HepG2 (cell line): ENCODE measurements around the gene VPS52. TPM values are rescaled to one million over a fixed set of nuclear protein-coding genes. Genes with fewer than 3 reads are reported as not detected.

Experiments used
- ATAC-seq: fragments of 200-7000 bp; cut with Tn5 transposase; 3 replicates; pipeline ENCODE4 v1.9.1; 2020; ENCODE audit warnings: mild to moderate bottlenecking, moderate library complexity
- BruUV-seq: library from RNA; stranded (reverse); fragments of 400-500 nt; replicated peaks from 2 replicates; lab custom pipeline; 2021; lab: Mats Ljungman, UMichigan
- CTCF ChIA-PET: fragments of 300-600 bp; formaldehyde crosslinking; extraction: SDS; loops from one replicate; lab custom pipeline; 2021; ENCODE audit warnings: low total read pairs, inconsistent platforms, low intra/inter-chr PET ratio; lab: Yijun Ruan, JAX
- POLR2A ChIA-PET: fragments of 350-600 bp; sonication (Branson Sonifier 250); formaldehyde crosslinking; loops from one replicate; lab custom pipeline; 2020; ENCODE audit warnings: antibody characterized with exemption, inconsistent platforms; lab: Yijun Ruan, JAX
- DNase-seq: peaks from one replicate; pipeline ENCODE4 v3.0.0-alpha.2; 2015; ENCODE audit warnings: low spot score
- FAIRE-seq: peaks from 3 replicates; lab custom pipeline; 2011; peaks lifted over from hg19 to GRCh38; lab: Jason Lieb, UNC
- H2AFZ ChIP-seq: one replicate; pipeline ENCODE4 v1.6.1; 2011; ENCODE audit warnings: low read length, inconsistent platforms
- H3K27ac ChIP-seq: fragments of 300-600 bp; 3 replicates; pipeline ENCODE4 v1.8.0; 2011; ENCODE audit warnings: mixed run types, mild to moderate bottlenecking, mixed read lengths, low read length, inconsistent platforms; ENCODE audit not compliant: insufficient read depth; ENCODE audit errors: extremely low read length
- H3K27me3 ChIP-seq, 2 experiments: fragments of 200-600 bp in 1 of 2; 2 replicates in 1 of 2; 3 replicates in 1 of 2; pipeline versions ENCODE4 v1.6.0 to v1.8.0; 2011; ENCODE audit warnings: low read length in 2 of 2, mild to moderate bottlenecking in 2 of 2, moderate library complexity in 2 of 2, inconsistent platforms in 1 of 2; ENCODE audit not compliant: insufficient read depth in 2 of 2, control insufficient read depth in 1 of 2
- H3K36me3 ChIP-seq, 2 experiments: fragments of 200-600 bp in 1 of 2; replicated peaks in 1 of 2; 2 replicates in 1 of 2; 3 replicates in 1 of 2; pipeline versions ENCODE4 v1.5.1 to v1.8.0; 2011; ENCODE audit warnings: low read length in 2 of 2, inconsistent platforms in 1 of 2; ENCODE audit not compliant: insufficient read depth in 2 of 2, control insufficient read depth in 1 of 2
- H3K4me1 ChIP-seq: 2 replicates; pipeline ENCODE4 v1.5.1; 2012; ENCODE audit warnings: low read length, inconsistent platforms; ENCODE audit not compliant: insufficient read depth
- H3K4me2 ChIP-seq: 2 replicates; pipeline ENCODE4 v1.6.0; 2011; ENCODE audit warnings: low read depth, low read length, inconsistent platforms
- H3K4me3 ChIP-seq, 3 experiments: fragments of 200-600 bp in 1 of 3; sonication (generic), shearing (Covaris generic) in 1 of 3; replicated peaks in 1 of 3; 2 replicates each; pipeline ENCODE4 v1.5.1; 2011 to 2016; ENCODE audit warnings: low read length in 3 of 3, inconsistent platforms in 2 of 3, low read depth in 2 of 3, mild to moderate bottlenecking in 2 of 3, control low read depth in 1 of 3, mixed read lengths in 1 of 3; ENCODE audit not compliant: insufficient read depth in 1 of 3
- H3K79me2 ChIP-seq: one replicate; pipeline ENCODE4 v1.6.1; 2011; ENCODE audit warnings: low read length, inconsistent platforms; ENCODE audit not compliant: insufficient read depth
- H3K9ac ChIP-seq: 2 replicates; pipeline ENCODE4 v1.6.0; 2011; ENCODE audit warnings: mild to moderate bottlenecking, low read depth, low read length, inconsistent platforms; ENCODE audit not compliant: insufficient read depth
- H3K9me3 ChIP-seq: 2 replicates; pipeline ENCODE4 v1.5.1; 2012; ENCODE audit warnings: mild to moderate bottlenecking, low read length
- H4K20me1 ChIP-seq: 2 replicates; pipeline ENCODE4 v1.6.0; 2011; ENCODE audit warnings: inconsistent platforms, mild to moderate bottlenecking, low read length, moderate library complexity; ENCODE audit not compliant: insufficient read depth
- AKAP8 ChIP-seq: sonication (generic); formaldehyde crosslinking; IDR thresholded peaks from 2 replicates; pipeline ENCODE4 v1.5.1; 2020; ENCODE audit warnings: mild to moderate bottlenecking, missing genetic modification reagents
- AKNA ChIP-seq: sonication (generic); formaldehyde crosslinking; IDR thresholded peaks from 2 replicates; pipeline ENCODE4 v1.4.0; 2020; ENCODE audit warnings: missing genetic modification reagents, borderline replicate concordance
- ELF4 ChIP-seq: sonication (generic); formaldehyde crosslinking; IDR thresholded peaks from 2 replicates; pipeline ENCODE4 v1.5.0; 2020; ENCODE audit warnings: missing genetic modification reagents, mild to moderate bottlenecking, moderate library complexity, borderline replicate concordance
- FOXO1 ChIP-seq: sonication (generic); formaldehyde crosslinking; IDR thresholded peaks from 2 replicates; pipeline ENCODE4 v1.4.0; 2020; ENCODE audit warnings: missing genetic modification reagents
- MAF1 ChIP-seq: sonication (generic); formaldehyde crosslinking; IDR thresholded peaks from 2 replicates; pipeline ENCODE4 v1.5.0; 2020; ENCODE audit warnings: missing genetic modification reagents, borderline replicate concordance
- MAFG ChIP-seq: sonication (generic); formaldehyde crosslinking; IDR thresholded peaks from 2 replicates; pipeline ENCODE4 v1.5.1; 2020; ENCODE audit warnings: mild to moderate bottlenecking, missing genetic modification reagents
- RBAK ChIP-seq: sonication (generic); formaldehyde crosslinking; IDR thresholded peaks from 2 replicates; pipeline ENCODE4 v1.5.1; 2020; ENCODE audit warnings: mild to moderate bottlenecking, missing genetic modification reagents
- REL ChIP-seq: sonication (generic); formaldehyde crosslinking; conservative IDR thresholded peaks from 2 replicates; pipeline ENCODE4 v1.8.0; 2022; ENCODE audit warnings: mild to moderate bottlenecking, missing genetic modification reagents, moderate library complexity
- SSRP1 ChIP-seq: IDR thresholded peaks from 2 replicates; pipeline ENCODE4 v1.6.1; 2016; ENCODE audit warnings: control low read depth
- TP53 ChIP-seq: sonication (generic); formaldehyde crosslinking; conservative IDR thresholded peaks from 2 replicates; pipeline ENCODE4 v1.4.0; 2020; ENCODE audit warnings: missing genetic modification reagents
- XBP1 ChIP-seq: sonication (generic); formaldehyde crosslinking; IDR thresholded peaks from 2 replicates; pipeline ENCODE4 v1.5.0; 2020; ENCODE audit warnings: missing genetic modification reagents
- ZFP36 ChIP-seq: fragments of 150-350 bp; IDR thresholded peaks from 2 replicates; pipeline ENCODE4 v1.6.1; 2018; ENCODE audit warnings: borderline replicate concordance, low read length, low read depth; ENCODE audit not compliant: partially characterized antibody
- ZMYM3 ChIP-seq: sonication (generic); formaldehyde crosslinking; IDR thresholded peaks from 2 replicates; pipeline ENCODE4 v1.5.1; 2020; ENCODE audit warnings: mild to moderate bottlenecking, missing genetic modification reagents
- ZNF556 ChIP-seq: sonication (generic); formaldehyde crosslinking; IDR thresholded peaks from 2 replicates; pipeline ENCODE4 v1.4.0; 2020; ENCODE audit warnings: mild to moderate bottlenecking, missing genetic modification reagents, borderline replicate concordance
- ZNF615 ChIP-seq: sonication (generic); formaldehyde crosslinking; IDR thresholded peaks from 2 replicates; pipeline ENCODE4 v1.5.0; 2020; ENCODE audit warnings: mild to moderate bottlenecking, missing genetic modification reagents, borderline replicate concordance
- ZNF891 ChIP-seq: sonication (generic); formaldehyde crosslinking; IDR thresholded peaks from 2 replicates; pipeline ENCODE4 v1.5.0; 2020; ENCODE audit warnings: mild to moderate bottlenecking, missing genetic modification reagents
- WGBS: methylation state at CpG from one replicate; pipeline ENCODE4 v1.1.6; 2017; ENCODE audit warnings: low lambda C conversion rate; 5-methylcytosine and 5-hydroxymethylcytosine counted together
- in situ Hi-C: cut with HindIII; loops from 2 replicates; pipeline ENCODE4 v1.10.0; 2017; ENCODE audit warnings: low pct_unique_long_range_greater_than_20kb; ENCODE audit not compliant: extremely low pct_ligation_motif_present
- intact Hi-C: fragments of 100-400 bp; cut with micrococcal nuclease; formaldehyde crosslinking; loops from one replicate; pipeline ENCODE4 v1.10.0; 2022; ENCODE audit not compliant: unreplicated experiment
- polyA plus RNA-seq, 8 experiments: library from polyadenylated mRNA; depleted of rRNA in 3 of 8; stranded (reverse) in 7 of 8; unstranded in 1 of 8; fragments of >200 nt; fragmentation: Illumina TruSeq in 4 of 8; extraction: Trizol in 4 of 8; gene quantifications; 2 replicates each; pipeline versions ENCODE4 v1.2.1 to v1.2.3, GENCODE V29; 2011 to 2016; ENCODE audit warnings: low read depth in 4 of 8, missing spikeins in 1 of 8, mixed read lengths in 1 of 8; ENCODE audit not compliant: insufficient read depth in 1 of 8
- total RNA-seq, 5 experiments: library from RNA; depleted of rRNA; stranded (reverse); fragments of >200 nt; fragmentation: Illumina TruSeq; extraction: Trizol; gene quantifications; 2 replicates each; pipeline ENCODE4 v1.2.3, GENCODE V29; 2016; ENCODE audit warnings: low read depth in 1 of 5
- TF ChIP-seq, protein P1 (sequence below): sonication (generic); formaldehyde crosslinking; IDR thresholded peaks from 2 replicates; pipeline ENCODE4 v1.8.0; 2022; ENCODE audit warnings: mild to moderate bottlenecking, missing genetic modification reagents, moderate library complexity

The VPS52 gene
- total and polyA plus RNA-seq, 2 of the 13 experiments (the other 11 are each of a cell fraction or from before 2014, with no cell fraction given): 48.9 to 85.5 TPM

DNA sequence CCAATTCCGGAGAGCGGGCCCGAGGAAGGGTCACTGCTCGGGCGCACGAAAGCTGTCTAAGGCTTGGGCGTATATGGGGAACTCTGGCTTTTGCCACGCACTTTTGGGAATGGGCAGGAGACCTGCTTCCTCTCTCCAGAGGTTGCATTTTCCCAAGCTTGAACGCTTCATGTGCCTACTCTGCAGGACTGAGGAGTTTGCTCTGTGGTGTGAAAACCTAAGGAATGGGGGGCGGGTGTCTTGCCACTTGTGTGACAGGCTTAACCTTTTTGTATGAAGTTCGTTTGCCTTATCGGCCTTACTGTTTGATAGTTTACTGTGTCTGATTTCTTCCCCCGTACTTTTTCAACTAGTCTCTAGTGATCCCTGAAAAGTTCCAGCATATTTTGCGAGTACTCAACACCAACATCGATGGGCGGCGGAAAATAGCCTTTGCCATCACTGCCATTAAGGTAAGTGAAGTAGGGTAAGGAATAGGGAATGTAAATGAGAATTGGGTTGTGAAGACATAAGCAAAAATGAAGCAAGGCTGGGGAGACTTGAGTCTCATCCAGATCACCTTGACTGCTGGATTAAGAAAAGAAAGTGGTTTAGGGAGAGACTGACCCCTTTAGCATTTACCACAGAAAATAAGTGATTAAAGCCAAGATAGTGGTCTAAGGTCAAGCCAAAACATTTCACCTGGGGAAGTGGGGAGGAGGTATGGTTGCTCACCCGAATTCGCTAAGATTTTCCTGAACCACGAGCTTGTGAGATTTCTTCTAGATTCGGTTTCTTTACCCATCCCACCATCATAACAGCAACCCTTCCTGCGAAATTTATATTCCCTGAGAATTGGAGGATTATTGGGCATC is 826 bp upstream of the VPS52 start (continued):
- no peak for TF ChIP-seq MAFG (CRISPR knock-in tag)
- TF ChIP-seq FOXO1 (CRISPR knock-in tag): no peak
- no peak for TF ChIP-seq ZNF556 (CRISPR knock-in tag)
- no peak for TF ChIP-seq TP53
- no peak for TF ChIP-seq ZNF891 (CRISPR knock-in tag)
- no peak for TF ChIP-seq MAF1 (CRISPR knock-in tag)
- TF ChIP-seq, protein P1, sequence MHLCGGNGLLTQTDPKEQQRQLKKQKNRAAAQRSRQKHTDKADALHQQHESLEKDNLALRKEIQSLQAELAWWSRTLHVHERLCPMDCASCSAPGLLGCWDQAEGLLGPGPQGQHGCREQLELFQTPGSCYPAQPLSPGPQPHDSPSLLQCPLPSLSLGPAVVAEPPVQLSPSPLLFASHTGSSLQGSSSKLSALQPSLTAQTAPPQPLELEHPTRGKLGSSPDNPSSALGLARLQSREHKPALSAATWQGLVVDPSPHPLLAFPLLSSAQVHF (CRISPR knock-in tag): 0 out of 2 replicates have a peak, but pooled peaks have one; percentile 1
- TF ChIP-seq XBP1 (CRISPR knock-in tag): no peak
- TF ChIP-seq ZNF615: 0 out of 2 replicates have a peak, but pooled peaks have one; percentile 10

GRCh38 chr6:33271117-33271467 is 584 bp downstream of the VPS52 start:
- intact Hi-C loops: loop anchor here (1.0 to 5.0 kb wide), 2 partner anchors 41 to 70 kb away; partner anchors contain the start of gene TAPBP
- in situ Hi-C loops: no loop called here
- ATAC-seq (peak; percentile 26), FAIRE-seq (peak; percentile 58), DNase-seq (no peak)
- H3K27me3 ChIP-seq: no peaks in the 10 kb centered on the region; a peak in 1 of 5 replicates
- WGBS: 0% methylated on average over 7 of the region's 7 CpGs
- H3K9ac ChIP-seq: peak overlapping the region; percentile 95
- H3K27ac ChIP-seq: peak overlapping the region; percentile 95
- peaks cover 32% of the 10 kb centered on the region for H4K20me1 ChIP-seq
- H3K4me2 ChIP-seq: peak overlapping the region; percentile 85
- TSS peak; percentile 89 for BruUV-seq
- H3K79me2 ChIP-seq: peaks cover 46% of the 10 kb centered on the region
- peak overlapping the region; percentile 99 for H2AFZ ChIP-seq
- no peaks in the 10 kb centered on the region for H3K9me3 ChIP-seq
- ChIA-PET CTCF (interaction anchor here (0.8 kb wide), 1 partner anchor 9 kb away, joined by 3 read pairs; no protein-coding TSS in a partner anchor), POLR2A (interaction anchor here (0.7 to 3.9 kb wide), 21 partner anchors 8 to 1094 kb away, joined by 3 to 94 read pairs (median 12); partner anchors contain the start of genes HSD17B8, PFDN6, RGL2 and RING1)
- peak overlapping the region; percentile 75 to 89 (median 82) for H3K4me3 ChIP-seq
- H3K36me3 ChIP-seq: peaks cover 32 to 61% of the 10 kb centered on the region in 2 experiments
- peaks cover 48% of the 10 kb centered on the region for H3K4me1 ChIP-seq
- TF ChIP-seq SSRP1 (CRISPR knock-in tag): 0 out of 2 replicates have a peak, but pooled peaks have one; percentile 40
- 0 out of 2 replicates have a peak, but pooled peaks have one; percentile 25 for TF ChIP-seq REL
- TF ChIP-seq ZMYM3 (CRISPR knock-in tag): peak; percentile 97
- peak; percentile 72 for TF ChIP-seq ZFP36
- TF ChIP-seq ELF4 (CRISPR knock-in tag): no peak
- TF ChIP-seq AKAP8 (CRISPR knock-in tag): 0 out of 2 replicates have a peak, but pooled peaks have one; percentile 12
- no peak for TF ChIP-seq AKNA
- TF ChIP-seq RBAK (CRISPR knock-in tag): peak; percentile 59; the same call in 1 of the 2 replicates
